ENCODE data around the gene NOL7.

GRCh38 chr6:13572951-13573654 is 42.0 kb upstream of the NOL7 start:
- TF ChIP-seq CTCF (conservative IDR thresholded peaks at IDR 0.05; ENCODE audit: low read depth, low read length): no peak
- no peak for TF ChIP-seq EZH2 (IDR thresholded peaks at IDR 0.05; ENCODE audit: low read length, unreplicated experiment)
- TF ChIP-seq EZH2phosphoT487 (IDR thresholded peaks at IDR 0.05; ENCODE audit: borderline replicate concordance, low read length): no peak

Data from PC-3 (cell line).